Loucy (cell line): ENCODE results near the gene UBA7.
A peak's percentile ranks its signal among the peaks of the same experiment; 100 is the strongest.

Experiments used
- CTCF ChIP-seq: fragments of 200-600 bp; sonication (generic); conservative IDR thresholded peaks from 2 replicates; pipeline ENCODE4 v1.5.1; 2014; ENCODE audit warnings: mild to moderate bottlenecking, antibody characterized with exemption, low read length
- EZH2phosphoT487 ChIP-seq: fragments of 200-600 bp; IDR thresholded peaks from 2 replicates; pipeline ENCODE4 v1.6.1; 2018; ENCODE audit warnings: antibody characterized with exemption, mild to moderate bottlenecking, moderate library complexity, borderline replicate concordance

DNA sequence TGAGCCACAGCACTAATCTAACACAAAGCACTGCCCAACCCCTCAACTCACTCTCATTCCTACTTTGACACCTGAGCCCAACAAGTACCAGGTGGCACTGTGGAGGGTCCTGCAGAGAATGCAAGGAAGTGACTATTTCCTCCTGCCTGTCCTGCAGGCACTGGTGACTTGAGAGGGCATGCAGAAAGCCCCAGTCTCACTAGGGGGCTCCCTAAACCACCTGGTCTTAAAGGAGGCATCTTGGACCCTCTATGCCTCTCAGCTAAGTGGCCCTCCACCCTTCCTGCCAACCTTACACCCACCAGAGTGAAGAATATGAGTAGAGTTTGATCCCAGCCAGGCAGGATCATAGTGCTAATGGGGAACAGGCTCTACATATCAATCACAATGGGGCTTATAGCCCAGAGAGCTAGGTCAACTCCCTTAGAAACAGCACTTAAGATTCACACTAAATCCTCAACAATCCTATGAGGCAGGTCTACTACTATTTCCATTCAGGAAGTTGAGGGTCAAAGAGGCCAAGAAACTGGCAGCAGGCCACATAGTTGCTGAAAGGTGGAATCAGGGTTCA, 27.5 kb upstream of the UBA7 start:
- TF ChIP-seq CTCF (peak; percentile 85), EZH2phosphoT487 (no peak)
